Peyer's patch (tissue), 4 donors: ENCODE results near the gene OTOS. TPM values are rescaled to one million over a fixed set of nuclear protein-coding genes. Genes with fewer than 3 reads are reported as not detected.

Experiments
- DNase-seq, 3 donors: peaks; one replicate each; pipeline ENCODE4 v3.0.0-alpha.2; 2017 to 2019
- H3K27ac ChIP-seq, 4 donors: fragments of 200-600 bp; sonication (generic); one replicate each; pipeline ENCODE4 v1.5.1; 2016 to 2019
- H3K27me3 ChIP-seq, 2 donors: fragments of 200-600 bp; sonication (generic); one replicate each; pipeline ENCODE4 v1.5.1; 2019
- H3K36me3 ChIP-seq, 3 donors: fragments of 200-600 bp; sonication (generic); one replicate each; pipeline ENCODE4 v1.5.1; 2016 to 2019
- H3K4me1 ChIP-seq, 4 donors: fragments of 200-600 bp; sonication (generic); one replicate each; pipeline ENCODE4 v1.5.1; 2016 to 2019
- H3K4me3 ChIP-seq, 4 donors: fragments of 200-600 bp; sonication (generic); 1 replicate in 3 of 4; 2 replicates in 1 of 4; pipeline ENCODE4 v1.5.1; 2016 to 2019; ENCODE audit warnings: mild to moderate bottlenecking in 1 of 4
- H3K9me3 ChIP-seq, 4 donors: fragments of 200-600 bp; sonication (generic); one replicate each; pipeline ENCODE4 v1.5.1; 2016 to 2019; ENCODE audit warnings: mild to moderate bottlenecking in 1 of 4
- CTCF ChIP-seq, 6 experiments: fragments of 450-650 bp in 4 of 6; fragments of 200-600 bp in 2 of 6; sonication (generic) in 1 of 6; IDR thresholded peaks; one replicate each; pipeline ENCODE4 v1.5.1; 2017 to 2019; ENCODE audit warnings: antibody characterized with exemption in 6 of 6, mild to moderate bottlenecking in 3 of 6, moderate library complexity in 1 of 6
- POLR2A ChIP-seq, 2 donors: fragments of 450-650 bp; IDR thresholded peaks; one replicate each; pipeline ENCODE4 v1.5.1; 2017; ENCODE audit warnings: antibody characterized with exemption in 2 of 2, mild to moderate bottlenecking in 2 of 2, moderate library complexity in 2 of 2
- total RNA-seq, 4 donors: library from RNA; depleted of rRNA; stranded (reverse); fragments of >200 nt; gene quantifications; one replicate each; pipeline ENCODE4 v1.1.0, GENCODE V29; 2016

The OTOS gene
- total RNA-seq, 4 donors from 2014 or later = not detected

- TF ChIP-seq POLR2A (IDR thresholded peaks at IDR 0.05) (no peak), CTCF (IDR thresholded peaks at IDR 0.05) (no peak)
- no peaks in the 10 kb centered on the region for H3K4me1 ChIP-seq
- no peak overlapping the region for H3K4me3 ChIP-seq
- H3K9me3 ChIP-seq = no peaks in the 10 kb centered on the region
- DNase-seq = no peak
- H3K27me3 ChIP-seq = no peaks in the 10 kb centered on the region
- H3K36me3 ChIP-seq = no peaks in the 10 kb centered on the region
- no peak overlapping the region for H3K27ac ChIP-seq
Observed at GRCh38 chr2:240111253-240111652, 29.2 kb downstream of the OTOS start.

- H3K27me3 ChIP-seq = no peaks in the 10 kb centered on the region
- no peaks in the 10 kb centered on the region for H3K4me1 ChIP-seq
- no peak overlapping the region for H3K27ac ChIP-seq
- H3K9me3 ChIP-seq = no peaks in the 10 kb centered on the region
- no peak for DNase-seq
- H3K36me3 ChIP-seq = no peaks in the 10 kb centered on the region
- no peak for TF ChIP-seq CTCF (IDR thresholded peaks at IDR 0.05)
- no peak for TF ChIP-seq POLR2A (IDR thresholded peaks at IDR 0.05)
- no peak overlapping the region for H3K4me3 ChIP-seq
Observed at GRCh38 chr2:240109386-240109785, 31.1 kb downstream of the OTOS start.

- H3K27me3 ChIP-seq = no peaks in the 10 kb centered on the region
- no peaks in the 10 kb centered on the region for H3K9me3 ChIP-seq
- H3K27ac ChIP-seq = no peak overlapping the region
- no peak for TF ChIP-seq CTCF (IDR thresholded peaks at IDR 0.05)
- H3K4me3 ChIP-seq = no peak overlapping the region
- H3K4me1 ChIP-seq = no peaks in the 10 kb centered on the region
- H3K36me3 ChIP-seq = no peaks in the 10 kb centered on the region
- no peak for DNase-seq
Observed at GRCh38 chr2:240107477-240107796, 33.0 kb downstream of the OTOS start.

- Histone ChIP-seq H3K27ac (no peak overlapping the region), H3K27me3 (no peaks in the 10 kb centered on the region), H3K9me3 (no peaks in the 10 kb centered on the region), H3K4me1 (no peaks in the 10 kb centered on the region), H3K4me3 (no peak overlapping the region), H3K36me3 (no peaks in the 10 kb centered on the region)
- DNase-seq = no peak
- no peak for TF ChIP-seq POLR2A (IDR thresholded peaks at IDR 0.05)
- TF ChIP-seq CTCF (IDR thresholded peaks at IDR 0.05) = no peak
Observed at GRCh38 chr2:240106765-240107476, 33.5 kb downstream of the OTOS start.

GRCh38 chr2:240105982-240106381 is 34.5 kb downstream of the OTOS start:
- H3K4me3 ChIP-seq = no peak overlapping the region
- H3K27me3 ChIP-seq = no peaks in the 10 kb centered on the region
- peak in 1 of 3 donors; percentile 22 for DNase-seq
- H3K4me1 ChIP-seq = no peaks in the 10 kb centered on the region
- H3K9me3 ChIP-seq = no peaks in the 10 kb centered on the region
- H3K36me3 ChIP-seq = no peaks in the 10 kb centered on the region
- TF ChIP-seq POLR2A (IDR thresholded peaks at IDR 0.05) (no peak), CTCF (IDR thresholded peaks at IDR 0.05) (no peak)
- H3K27ac ChIP-seq = no peak overlapping the region

GRCh38 chr2:240103136-240103535 is 37.3 kb downstream of the OTOS start:
- TF ChIP-seq POLR2A (IDR thresholded peaks at IDR 0.05) (no peak), CTCF (IDR thresholded peaks at IDR 0.05) (no peak)
- H3K27me3 ChIP-seq = no peaks in the 10 kb centered on the region

More at GRCh38 chr2:240103136-240103535, 37.3 kb downstream of the OTOS start:
- no peak for DNase-seq
- no peak overlapping the region for H3K27ac ChIP-seq
- no peaks in the 10 kb centered on the region for H3K9me3 ChIP-seq
- no peaks in the 10 kb centered on the region for H3K36me3 ChIP-seq
- H3K4me3 ChIP-seq = no peak overlapping the region
- no peaks in the 10 kb centered on the region for H3K4me1 ChIP-seq
